Lower leg skin (tissue), 3 donors: ENCODE data around the gene PCBD2.

Experiments used
- POLR2A ChIP-seq, 2 donors: fragments of 450-650 bp; IDR thresholded peaks; one replicate each; pipeline ENCODE4 v1.6.1; 2016 to 2017; ENCODE audit warnings: antibody characterized with exemption in 2 of 2, mild to moderate bottlenecking in 1 of 2, moderate library complexity in 1 of 2
- TF ChIP-seq, protein P1 (sequence below), 3 donors: fragments of 450-650 bp; IDR thresholded peaks; one replicate each; pipeline ENCODE4 v1.5.1; 2016; ENCODE audit warnings: antibody characterized with exemption in 3 of 3, mild to moderate bottlenecking in 3 of 3, moderate library complexity in 2 of 3

DNA sequence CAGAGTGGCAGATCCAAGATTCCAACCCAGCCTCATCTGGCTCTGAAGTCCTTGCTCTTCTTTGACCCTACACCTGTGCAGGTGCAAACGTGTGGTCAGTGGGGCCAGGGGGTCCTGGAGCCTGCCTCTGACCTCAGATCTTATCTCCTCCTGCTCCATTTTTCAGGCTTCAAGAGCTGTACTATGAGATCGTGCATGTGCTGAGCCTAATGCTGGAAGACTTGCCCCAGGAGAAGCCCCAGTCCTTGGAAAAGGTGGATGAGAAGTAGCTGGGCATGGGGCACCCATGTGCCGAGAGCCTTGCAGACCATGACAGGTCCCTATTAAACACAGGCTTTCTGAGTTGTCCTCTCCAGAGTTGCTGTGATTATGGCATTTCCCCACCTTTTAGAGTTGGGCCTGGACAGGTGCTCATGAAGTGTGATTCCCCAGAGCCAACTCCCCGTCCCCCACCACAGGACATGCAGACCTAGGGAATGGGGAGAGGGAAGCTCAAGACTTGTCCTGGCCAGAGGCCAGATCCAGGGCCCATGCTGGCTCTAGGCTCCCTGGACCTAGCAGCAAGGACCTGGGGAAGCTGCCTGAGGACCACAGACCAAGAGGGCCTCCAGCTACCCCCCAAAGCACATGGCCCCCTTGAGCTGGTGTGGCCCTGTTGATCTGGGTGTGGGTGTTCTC, 106.6 kb downstream of the PCBD2 start:
- TF ChIP-seq, protein P1, sequence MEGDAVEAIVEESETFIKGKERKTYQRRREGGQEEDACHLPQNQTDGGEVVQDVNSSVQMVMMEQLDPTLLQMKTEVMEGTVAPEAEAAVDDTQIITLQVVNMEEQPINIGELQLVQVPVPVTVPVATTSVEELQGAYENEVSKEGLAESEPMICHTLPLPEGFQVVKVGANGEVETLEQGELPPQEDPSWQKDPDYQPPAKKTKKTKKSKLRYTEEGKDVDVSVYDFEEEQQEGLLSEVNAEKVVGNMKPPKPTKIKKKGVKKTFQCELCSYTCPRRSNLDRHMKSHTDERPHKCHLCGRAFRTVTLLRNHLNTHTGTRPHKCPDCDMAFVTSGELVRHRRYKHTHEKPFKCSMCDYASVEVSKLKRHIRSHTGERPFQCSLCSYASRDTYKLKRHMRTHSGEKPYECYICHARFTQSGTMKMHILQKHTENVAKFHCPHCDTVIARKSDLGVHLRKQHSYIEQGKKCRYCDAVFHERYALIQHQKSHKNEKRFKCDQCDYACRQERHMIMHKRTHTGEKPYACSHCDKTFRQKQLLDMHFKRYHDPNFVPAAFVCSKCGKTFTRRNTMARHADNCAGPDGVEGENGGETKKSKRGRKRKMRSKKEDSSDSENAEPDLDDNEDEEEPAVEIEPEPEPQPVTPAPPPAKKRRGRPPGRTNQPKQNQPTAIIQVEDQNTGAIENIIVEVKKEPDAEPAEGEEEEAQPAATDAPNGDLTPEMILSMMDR (IDR thresholded peaks at IDR 0.05) = no peak
- TF ChIP-seq POLR2A (IDR thresholded peaks at IDR 0.05) = no peak
